Measurements from ENCODE around the gene FGR.

DNA sequence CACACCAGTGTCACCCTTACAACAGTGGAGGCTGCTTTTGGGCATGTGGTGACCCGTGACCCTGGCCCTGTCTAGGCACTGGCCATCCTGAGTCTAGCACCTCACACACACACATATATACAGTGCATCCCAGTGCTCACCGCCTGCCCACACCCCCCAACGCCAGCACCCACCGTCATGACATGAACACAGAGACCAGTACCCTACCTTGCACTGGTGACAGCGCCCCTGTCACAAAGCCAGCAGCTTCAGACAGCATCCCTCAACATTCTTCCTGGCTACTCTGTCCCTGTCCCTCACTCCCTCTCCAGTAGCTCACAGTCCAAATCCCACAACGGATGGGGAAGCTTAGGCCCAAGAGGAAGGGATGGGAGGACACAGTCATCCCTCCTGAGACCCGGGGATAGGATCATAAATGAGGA is 58.2 kb downstream of the FGR start:
- TF ChIP-seq EZH2 (IDR thresholded peaks at IDR 0.05; ENCODE audit: insufficient read depth, poor library complexity, severe bottlenecking) (no peak), EZH2phosphoT487 (IDR thresholded peaks at IDR 0.05; ENCODE audit: insufficient read depth, low read depth) (no peak)

Measured in GM23248 (cell line).